ENCODE measurements around the gene BEST3. TPM values are rescaled to one million over a fixed set of nuclear protein-coding genes. Genes with fewer than 3 reads are reported as not detected.
"Not testable (repeated sequence)": the region's sequence is repeated elsewhere in the genome, so short reads cannot be mapped to it uniquely, and the experiment has no call there.

BEST3 gene
- total and polyA plus RNA-seq, 2 donors (not counting 1 experiment from before 2014, with no cell fraction given), result not detected

- H3K27ac ChIP-seq (ENCODE audit: insufficient read depth, low read length), result no peak overlapping the region
- H3K4me2 ChIP-seq (ENCODE audit: extremely low read depth, insufficient read depth, low read length), result no peak overlapping the region
- no peaks in the 10 kb centered on the region for H3K9me3 ChIP-seq (ENCODE audit: control insufficient read depth, insufficient read depth, low read depth, low read length)
- no peaks in the 10 kb centered on the region for H3K4me1 ChIP-seq (ENCODE audit: control insufficient read depth, extremely low read depth, insufficient read depth, low read length)
- no peak overlapping the region for H3K9ac ChIP-seq (ENCODE audit: insufficient read depth, low read length)
- no peak for DNase-seq (ENCODE audit: low read depth in 2 of 2)
- no peaks in the 10 kb centered on the region for H3K27me3 ChIP-seq (ENCODE audit: control insufficient read depth, insufficient read depth, low read length)
- TF ChIP-seq, protein P1, sequence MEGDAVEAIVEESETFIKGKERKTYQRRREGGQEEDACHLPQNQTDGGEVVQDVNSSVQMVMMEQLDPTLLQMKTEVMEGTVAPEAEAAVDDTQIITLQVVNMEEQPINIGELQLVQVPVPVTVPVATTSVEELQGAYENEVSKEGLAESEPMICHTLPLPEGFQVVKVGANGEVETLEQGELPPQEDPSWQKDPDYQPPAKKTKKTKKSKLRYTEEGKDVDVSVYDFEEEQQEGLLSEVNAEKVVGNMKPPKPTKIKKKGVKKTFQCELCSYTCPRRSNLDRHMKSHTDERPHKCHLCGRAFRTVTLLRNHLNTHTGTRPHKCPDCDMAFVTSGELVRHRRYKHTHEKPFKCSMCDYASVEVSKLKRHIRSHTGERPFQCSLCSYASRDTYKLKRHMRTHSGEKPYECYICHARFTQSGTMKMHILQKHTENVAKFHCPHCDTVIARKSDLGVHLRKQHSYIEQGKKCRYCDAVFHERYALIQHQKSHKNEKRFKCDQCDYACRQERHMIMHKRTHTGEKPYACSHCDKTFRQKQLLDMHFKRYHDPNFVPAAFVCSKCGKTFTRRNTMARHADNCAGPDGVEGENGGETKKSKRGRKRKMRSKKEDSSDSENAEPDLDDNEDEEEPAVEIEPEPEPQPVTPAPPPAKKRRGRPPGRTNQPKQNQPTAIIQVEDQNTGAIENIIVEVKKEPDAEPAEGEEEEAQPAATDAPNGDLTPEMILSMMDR (conservative IDR thresholded peaks at IDR 0.05 in 1 of 2, IDR thresholded peaks at IDR 0.05 in 1 of 2; ENCODE audit: low read depth in 1 of 2, low read length in 2 of 2), result no peak
- TF ChIP-seq EZH2 (IDR thresholded peaks at IDR 0.05; ENCODE audit: low read length, missing control alignments), result no peak
- H2AFZ ChIP-seq (ENCODE audit: low read length), result no peak overlapping the region
- H3K79me2 ChIP-seq (ENCODE audit: control insufficient read depth, insufficient read depth, low read length), result no peaks in the 10 kb centered on the region
- peaks cover 3% of the 10 kb centered on the region for H3K36me3 ChIP-seq (ENCODE audit: control insufficient read depth, insufficient read depth, low read length)
- H3K4me3 ChIP-seq (replicated peaks in 1 of 4; ENCODE audit: control extremely low read depth in 1 of 4, insufficient read depth in 1 of 4, low read depth in 3 of 4, low read length in 4 of 4), result no peak overlapping the region
- no peaks in the 10 kb centered on the region for H4K20me1 ChIP-seq (ENCODE audit: control insufficient read depth, extremely low read depth, insufficient read depth, low read length)
Observed at GRCh38 chr12:69608114-69608513, 91.0 kb downstream of the BEST3 start.

- not testable (repeated sequence) for H2AFZ ChIP-seq (ENCODE audit: low read length); H3K27me3 ChIP-seq (ENCODE audit: control insufficient read depth, insufficient read depth, low read length)
Observed at GRCh38 chr12:69604275-69604674, 94.8 kb downstream of the BEST3 start.

More at GRCh38 chr12:69604275-69604674, 94.8 kb downstream of the BEST3 start:
- H3K4me1 ChIP-seq (ENCODE audit: control insufficient read depth, extremely low read depth, insufficient read depth, low read length); H3K36me3 ChIP-seq (ENCODE audit: control insufficient read depth, insufficient read depth, low read length); H3K79me2 ChIP-seq (ENCODE audit: control insufficient read depth, insufficient read depth, low read length); H3K27ac ChIP-seq (ENCODE audit: insufficient read depth, low read length); H3K9me3 ChIP-seq (ENCODE audit: control insufficient read depth, insufficient read depth, low read depth, low read length); DNase-seq (ENCODE audit: low read depth in 2 of 2); H3K4me3 ChIP-seq (replicated peaks in 1 of 4; ENCODE audit: control extremely low read depth in 1 of 4, insufficient read depth in 1 of 4, low read depth in 3 of 4, low read length in 4 of 4); H3K9ac ChIP-seq (ENCODE audit: insufficient read depth, low read length); H3K4me2 ChIP-seq (ENCODE audit: extremely low read depth, insufficient read depth, low read length); H4K20me1 ChIP-seq (ENCODE audit: control insufficient read depth, extremely low read depth, insufficient read depth, low read length): not testable (repeated sequence)

Other genes with a start within 250 kb of the BEST3 start
- gene FRS2, start 228.9 kb downstream of the BEST3 start, total RNA-seq, result 41.3 and 45.9 TPM in 2 replicates
- gene FRS2, start 228.9 kb downstream of the BEST3 start, polyA plus RNA-seq, result 22.7 and 37.1 TPM in 2 replicates
- 174 and 190 TPM in 2 replicates for gene CCT2, start 113.8 kb downstream of the BEST3 start, total RNA-seq
- 178 and 237 TPM in 2 replicates for gene CCT2, start 113.8 kb downstream of the BEST3 start, polyA plus RNA-seq
- not detected in 2 replicates for gene LRRC10, start 88.4 kb downstream of the BEST3 start, total RNA-seq
- gene LRRC10, start 88.4 kb downstream of the BEST3 start, polyA plus RNA-seq, result not detected in 2 replicates
- 4.6 and 6.3 TPM in 2 replicates for gene RAB3IP, start 39.6 kb upstream of the BEST3 start, total RNA-seq
- gene RAB3IP, start 39.6 kb upstream of the BEST3 start, polyA plus RNA-seq, result 1.8 and 2.0 TPM in 2 replicates
- under 0.01 TPM in 1 of 2 replicates, not detected in the other for gene MYRFL, start 125.9 kb upstream of the BEST3 start, total RNA-seq
- not detected in 2 replicates for gene MYRFL, start 125.9 kb upstream of the BEST3 start, polyA plus RNA-seq

Measured in fibroblast of lung (primary cell).